ENCODE measurements around the gene COX4I1.

Gene COX4I1

GRCh38 chr16:85799497-85800320, at the start of gene COX4I1, which contains the start of gene EMC8:
Gene COX4I1 (plus strand): TSS chr16:85799695. CDS start chr16:85801206, 1,511 bp downstream.
Gene EMC8 (minus strand): TSS chr16:85799544. CDS start chr16:85799295, 249 bp downstream.
- DNase-seq (ENCODE audit: low read depth in 2 of 2): peak; percentile 86 to 92

GRCh38 chr16:85749771-85750145, 49.7 kb upstream of the COX4I1 start:
- no peak for DNase-seq (ENCODE audit: low read depth in 2 of 2)

- DNase-seq (ENCODE audit: low read depth in 2 of 2): no peak
Observed at GRCh38 chr16:85750146-85750826, 49.2 kb upstream of the COX4I1 start.

- peak in 1 of 2 donors; percentile 15 for DNase-seq (ENCODE audit: low read depth in 2 of 2)
Observed at GRCh38 chr16:85750827-85751697, 48.4 kb upstream of the COX4I1 start, which contains the start of gene C16orf74. Gene C16orf74 (minus strand): TSS chr16:85751096. CDS start chr16:85735217, 15,879 bp downstream.

GRCh38 chr16:85751698-85752501, 47.6 kb upstream of the COX4I1 start:
- no peak for DNase-seq (ENCODE audit: low read depth in 2 of 2)

GRCh38 chr16:85752511-85753420, 46.7 kb upstream of the COX4I1 start:
- DNase-seq (ENCODE audit: low read depth in 2 of 2): no peak

- no peak for DNase-seq (ENCODE audit: low read depth in 2 of 2)
Observed at GRCh38 chr16:85753559-85753958, 45.9 kb upstream of the COX4I1 start.

GRCh38 chr16:85753976-85754375, 45.5 kb upstream of the COX4I1 start:
- DNase-seq (ENCODE audit: low read depth in 2 of 2): no peak

- DNase-seq (ENCODE audit: low read depth in 2 of 2): no peak
Observed at GRCh38 chr16:85754413-85754812, 45.1 kb upstream of the COX4I1 start.

GRCh38 chr16:85755929-85756768, 43.3 kb upstream of the COX4I1 start:
- no peak for DNase-seq (ENCODE audit: low read depth in 2 of 2)

- DNase-seq (ENCODE audit: low read depth in 2 of 2): no peak
Observed at GRCh38 chr16:85757341-85757822, 42.1 kb upstream of the COX4I1 start.

GRCh38 chr16:85759136-85759535, 40.4 kb upstream of the COX4I1 start:
- no peak for DNase-seq (ENCODE audit: low read depth in 2 of 2)

- DNase-seq (ENCODE audit: low read depth in 2 of 2): no peak
Observed at GRCh38 chr16:85759631-85760419, 39.7 kb upstream of the COX4I1 start.

- no peak for DNase-seq (ENCODE audit: low read depth in 2 of 2)
Observed at GRCh38 chr16:85761861-85762260, 37.6 kb upstream of the COX4I1 start.

- DNase-seq (ENCODE audit: low read depth in 2 of 2): no peak
Observed at GRCh38 chr16:85762970-85763369, 36.5 kb upstream of the COX4I1 start.

GRCh38 chr16:85763616-85764015, 35.9 kb upstream of the COX4I1 start:
- DNase-seq (ENCODE audit: low read depth in 2 of 2): no peak

- no peak for DNase-seq (ENCODE audit: low read depth in 2 of 2)
Observed at GRCh38 chr16:85765211-85765610, 34.3 kb upstream of the COX4I1 start.

GRCh38 chr16:85765767-85766166, 33.7 kb upstream of the COX4I1 start:
- DNase-seq (ENCODE audit: low read depth in 2 of 2): no peak

Measured in stimulated activated CD4-positive, alpha-beta T cell treated with anti-CD3 and anti-CD28 coated beads, Interleukin-1b, Interleukin-23, amount 100 ng/mL, for 4 hours (primary cell).